Measurements from ENCODE around the gene MEP1A.
"Not testable (repeated sequence)": the region's sequence is repeated elsewhere in the genome, so short reads cannot be mapped to it uniquely, and the experiment has no call there.

The MEP1A gene

GRCh38 chr6:46816626-46817025 is 23.4 kb downstream of the MEP1A start:
- no peak for TF ChIP-seq CTCF (IDR thresholded peaks at IDR 0.05; ENCODE audit: low read depth, low read length)
- H3K4me3 ChIP-seq (ENCODE audit: low read depth, low read length): no peak overlapping the region

- TF ChIP-seq CTCF (IDR thresholded peaks at IDR 0.05; ENCODE audit: low read depth, low read length): no peak
- no peak overlapping the region for H3K4me3 ChIP-seq (ENCODE audit: low read depth, low read length)
Observed at GRCh38 chr6:46819561-46819960, 26.4 kb downstream of the MEP1A start.

- H3K4me3 ChIP-seq (ENCODE audit: low read depth, low read length): no peak overlapping the region
- TF ChIP-seq CTCF (IDR thresholded peaks at IDR 0.05; ENCODE audit: low read depth, low read length): no peak
Observed at GRCh38 chr6:46821458-46821881, 28.3 kb downstream of the MEP1A start.

- no peak overlapping the region for H3K4me3 ChIP-seq (ENCODE audit: low read depth, low read length)
- no peak for TF ChIP-seq CTCF (IDR thresholded peaks at IDR 0.05; ENCODE audit: low read depth, low read length)
Observed at GRCh38 chr6:46828939-46829338, 35.8 kb downstream of the MEP1A start.

GRCh38 chr6:46832816-46833215 is 39.6 kb downstream of the MEP1A start:
- TF ChIP-seq CTCF (IDR thresholded peaks at IDR 0.05; ENCODE audit: low read depth, low read length): no peak
- H3K4me3 ChIP-seq (ENCODE audit: low read depth, low read length): no peak overlapping the region

- not testable (repeated sequence) for H3K4me3 ChIP-seq (ENCODE audit: low read depth, low read length)
Observed at GRCh38 chr6:46834257-46834916, 41.2 kb downstream of the MEP1A start.

GRCh38 chr6:46834991-46835390 is 41.8 kb downstream of the MEP1A start:
- H3K4me3 ChIP-seq (ENCODE audit: low read depth, low read length): not testable (repeated sequence)

- H3K4me3 ChIP-seq (ENCODE audit: low read depth, low read length): no peak overlapping the region
- TF ChIP-seq CTCF (IDR thresholded peaks at IDR 0.05; ENCODE audit: low read depth, low read length): no peak
Observed at GRCh38 chr6:46838033-46838432, 44.8 kb downstream of the MEP1A start.

- H3K4me3 ChIP-seq (ENCODE audit: low read depth, low read length): not testable (repeated sequence)
Observed at GRCh38 chr6:46842252-46842846, 49.2 kb downstream of the MEP1A start.

All from WI38 (cell line).